HG03469 (cell line): Measurements from ENCODE around the gene FAAP20.

Experiments
- ATAC-seq: cut with Tn5 transposase; IDR thresholded peaks from one replicate; pipeline ENCODE4 v1.9.1; 2021; ENCODE audit warnings: mild to moderate bottlenecking, moderate library complexity, moderate number of reproducible peaks; ENCODE audit not compliant: unreplicated experiment

FAAP20 gene

GRCh38 chr1:2197707-2198165, 3.2 kb upstream of the FAAP20 start:
- no peak for ATAC-seq

GRCh38 chr1:2196901-2197638, 2.5 kb upstream of the FAAP20 start:
- ATAC-seq = no peak

- no peak for ATAC-seq
Observed at GRCh38 chr1:2195785-2196184, 1.2 kb upstream of the FAAP20 start.

- peak; percentile 34 for ATAC-seq
Observed at GRCh38 chr1:2194898-2195673, 514 bp upstream of the FAAP20 start.

- ATAC-seq = no peak
Observed at GRCh38 chr1:2193514-2194281, 874 bp downstream of the FAAP20 start.

GRCh38 chr1:2192031-2192995, 2.3 kb downstream of the FAAP20 start:
- no peak for ATAC-seq

GRCh38 chr1:2190491-2190976, 4.0 kb downstream of the FAAP20 start:
- no peak for ATAC-seq

GRCh38 chr1:2189459-2190425, 4.8 kb downstream of the FAAP20 start:
- peak; percentile 62 for ATAC-seq

- ATAC-seq = no peak
Observed at GRCh38 chr1:2188336-2188735, 6.2 kb downstream of the FAAP20 start.

GRCh38 chr1:2187619-2188018, 7.0 kb downstream of the FAAP20 start:
- no peak for ATAC-seq

- ATAC-seq = no peak
Observed at GRCh38 chr1:2186901-2187300, 7.7 kb downstream of the FAAP20 start.

GRCh38 chr1:2185880-2186855, 8.4 kb downstream of the FAAP20 start:
- ATAC-seq = no peak

- ATAC-seq = no peak
Observed at GRCh38 chr1:2184934-2185333, 9.6 kb downstream of the FAAP20 start.

GRCh38 chr1:2184531-2184930, 10.0 kb downstream of the FAAP20 start:
- no peak for ATAC-seq

- ATAC-seq = no peak
Observed at GRCh38 chr1:2183937-2184334, 10.6 kb downstream of the FAAP20 start.

GRCh38 chr1:2182376-2182775, 12.2 kb downstream of the FAAP20 start:
- ATAC-seq = no peak

GRCh38 chr1:2181752-2182151, 12.8 kb downstream of the FAAP20 start:
- no peak for ATAC-seq

- ATAC-seq = no peak
Observed at GRCh38 chr1:2181271-2181670, 13.3 kb downstream of the FAAP20 start.
